ENCODE data around the gene RAPGEF1.
"Not testable (repeated sequence)": the region's sequence is repeated elsewhere in the genome, so short reads cannot be mapped to it uniquely, and the experiment has no call there.

Gene RAPGEF1

DNA sequence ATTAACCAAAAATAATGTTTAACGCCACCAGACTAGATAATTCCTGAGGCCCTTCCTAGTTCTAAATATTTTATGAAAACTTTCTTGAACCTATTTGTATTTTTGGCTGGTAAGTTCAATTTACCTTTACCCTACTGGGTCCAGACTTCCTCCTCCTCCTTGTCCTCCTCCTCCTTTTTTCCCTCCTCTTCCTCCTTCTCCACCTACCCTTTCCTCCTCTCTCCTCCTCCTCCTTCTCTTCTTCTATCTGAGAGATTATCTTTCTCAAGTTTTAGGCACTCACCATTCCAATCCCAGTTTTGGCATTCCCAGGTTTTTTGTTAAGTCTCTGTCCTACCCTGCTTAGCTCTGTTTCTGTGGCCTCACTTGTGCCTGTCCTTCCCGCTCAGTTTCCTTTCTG, 24.7 kb upstream of the RAPGEF1 start:
- ChIA-PET POLR2A (no interaction called here), CTCF (interaction anchor here (1.1 to 18.0 kb wide), 5 partner anchors 8 to 501 kb away, joined by 4 to 370 read pairs (median 331); no protein-coding TSS in a partner anchor)
- TF ChIP-seq, protein P1, sequence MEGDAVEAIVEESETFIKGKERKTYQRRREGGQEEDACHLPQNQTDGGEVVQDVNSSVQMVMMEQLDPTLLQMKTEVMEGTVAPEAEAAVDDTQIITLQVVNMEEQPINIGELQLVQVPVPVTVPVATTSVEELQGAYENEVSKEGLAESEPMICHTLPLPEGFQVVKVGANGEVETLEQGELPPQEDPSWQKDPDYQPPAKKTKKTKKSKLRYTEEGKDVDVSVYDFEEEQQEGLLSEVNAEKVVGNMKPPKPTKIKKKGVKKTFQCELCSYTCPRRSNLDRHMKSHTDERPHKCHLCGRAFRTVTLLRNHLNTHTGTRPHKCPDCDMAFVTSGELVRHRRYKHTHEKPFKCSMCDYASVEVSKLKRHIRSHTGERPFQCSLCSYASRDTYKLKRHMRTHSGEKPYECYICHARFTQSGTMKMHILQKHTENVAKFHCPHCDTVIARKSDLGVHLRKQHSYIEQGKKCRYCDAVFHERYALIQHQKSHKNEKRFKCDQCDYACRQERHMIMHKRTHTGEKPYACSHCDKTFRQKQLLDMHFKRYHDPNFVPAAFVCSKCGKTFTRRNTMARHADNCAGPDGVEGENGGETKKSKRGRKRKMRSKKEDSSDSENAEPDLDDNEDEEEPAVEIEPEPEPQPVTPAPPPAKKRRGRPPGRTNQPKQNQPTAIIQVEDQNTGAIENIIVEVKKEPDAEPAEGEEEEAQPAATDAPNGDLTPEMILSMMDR (IDR thresholded peaks at IDR 0.05; ENCODE audit: insufficient read depth, low read length, missing control alignments): no peak
- no peak for DNase-seq (ENCODE audit: low read depth, low spot score)
- H3K4me3 ChIP-seq (ENCODE audit: low read depth, low read length): no peak overlapping the region

DNA sequence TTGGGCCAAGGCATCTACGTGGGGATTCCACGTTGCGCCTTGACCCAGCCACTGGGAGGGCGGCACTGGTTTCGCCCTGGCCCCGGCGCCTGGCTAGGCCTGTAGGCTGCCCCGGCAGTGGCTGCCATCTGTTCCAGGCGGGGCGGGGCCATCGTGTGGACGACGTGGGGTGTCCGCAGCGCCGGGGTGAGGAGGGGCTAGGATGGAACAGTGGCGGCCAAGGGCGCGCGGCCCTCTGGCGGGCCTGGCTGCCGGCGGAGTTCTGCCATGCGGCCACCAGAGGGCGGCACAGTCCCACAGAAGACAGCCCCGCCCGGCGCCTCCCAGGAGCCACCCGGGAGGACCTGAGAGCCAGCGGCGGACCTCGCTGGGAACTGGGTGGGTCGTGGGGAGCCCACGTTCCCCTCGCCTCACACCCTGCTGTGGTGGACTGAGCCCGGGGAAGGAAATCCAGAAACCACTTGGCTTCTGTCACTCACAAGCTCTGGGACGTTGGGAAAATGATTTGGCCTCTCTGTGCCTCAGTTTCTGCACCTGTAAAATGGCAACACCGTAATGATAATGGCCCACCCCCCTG, 22.6 kb upstream of the RAPGEF1 start:
- CTCF ChIA-PET: interaction anchor here (0.6 to 18.0 kb wide), 31 partner anchors 8 to 583 kb away, joined by 3 to 370 read pairs (median 4); no protein-coding TSS in a partner anchor
- no peak for DNase-seq (ENCODE audit: low read depth, low spot score)
- TF ChIP-seq, protein P1 (IDR thresholded peaks at IDR 0.05; ENCODE audit: insufficient read depth, low read length, missing control alignments): peak; percentile 90
- POLR2A ChIA-PET: no interaction called here
- no peak overlapping the region for H3K4me3 ChIP-seq (ENCODE audit: low read depth, low read length)

DNA sequence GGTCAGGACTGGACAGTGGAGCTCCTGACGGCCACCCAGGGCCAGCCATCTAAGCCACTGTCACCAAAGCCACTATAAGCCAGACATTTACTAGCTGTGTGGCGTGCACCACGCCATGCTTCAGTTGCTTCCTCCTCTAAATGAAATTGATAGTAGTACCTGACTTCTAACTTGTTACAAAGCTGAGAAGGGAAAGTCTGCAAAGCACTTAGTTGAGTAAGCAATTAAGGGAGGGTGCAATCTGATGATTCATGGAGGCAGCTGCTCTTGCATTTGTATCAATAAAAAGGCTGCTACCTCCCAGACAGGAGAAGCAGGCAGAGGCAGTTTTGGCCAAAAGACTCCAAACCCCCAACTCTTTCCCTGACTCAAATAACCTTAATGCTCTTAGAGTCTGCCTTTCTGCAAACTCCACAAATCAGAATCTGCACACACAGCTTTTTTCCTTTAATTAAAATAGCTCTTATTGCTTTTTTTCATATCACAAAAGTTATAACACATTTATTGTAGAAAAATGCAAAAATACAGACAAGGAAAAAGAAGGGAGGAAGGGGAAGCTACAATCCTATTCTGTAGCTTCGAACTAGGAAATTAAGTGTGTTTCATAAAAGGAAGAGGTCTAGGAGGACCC, 19.3 kb upstream of the RAPGEF1 start:
- no peak for DNase-seq (ENCODE audit: low read depth, low spot score)
- ChIA-PET CTCF (interaction anchor here (0.8 to 18.0 kb wide), 13 partner anchors 9 to 816 kb away, joined by 3 to 370 read pairs (median 4); partner anchors contain the start of genes NTNG2 and RAPGEF1), POLR2A (no interaction called here)
- H3K4me3 ChIP-seq (ENCODE audit: low read depth, low read length): no peak overlapping the region
- TF ChIP-seq, protein P1 (IDR thresholded peaks at IDR 0.05; ENCODE audit: insufficient read depth, low read length, missing control alignments): no peak

DNA sequence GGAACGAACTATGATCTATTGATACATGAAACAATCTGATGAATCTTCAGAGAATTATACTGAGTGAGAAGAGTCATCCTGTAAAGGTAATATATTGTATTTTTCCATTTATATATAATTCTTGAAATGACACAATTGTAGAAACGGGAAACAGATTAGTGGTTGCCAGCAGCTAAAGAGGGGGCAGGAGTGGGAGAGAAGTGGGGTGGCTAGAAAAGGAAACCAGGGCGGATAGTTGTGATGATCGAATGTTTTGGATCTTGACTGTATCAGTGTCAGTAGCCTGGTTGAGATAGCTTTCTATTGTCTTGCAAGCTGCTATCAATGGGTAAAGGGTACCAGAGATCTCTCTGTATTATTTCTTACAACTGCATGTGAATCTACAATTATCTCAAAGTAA, 17.7 kb upstream of the RAPGEF1 start:
- ChIA-PET POLR2A (interaction anchor here (0.6 kb wide), 1 partner anchor 32 kb away, joined by 3 read pairs; no protein-coding TSS in a partner anchor), CTCF (interaction anchor here (0.6 to 18.0 kb wide), 10 partner anchors 8 to 508 kb away, joined by 3 to 370 read pairs (median 8); partner anchors contain the start of gene RAPGEF1)

DNA sequence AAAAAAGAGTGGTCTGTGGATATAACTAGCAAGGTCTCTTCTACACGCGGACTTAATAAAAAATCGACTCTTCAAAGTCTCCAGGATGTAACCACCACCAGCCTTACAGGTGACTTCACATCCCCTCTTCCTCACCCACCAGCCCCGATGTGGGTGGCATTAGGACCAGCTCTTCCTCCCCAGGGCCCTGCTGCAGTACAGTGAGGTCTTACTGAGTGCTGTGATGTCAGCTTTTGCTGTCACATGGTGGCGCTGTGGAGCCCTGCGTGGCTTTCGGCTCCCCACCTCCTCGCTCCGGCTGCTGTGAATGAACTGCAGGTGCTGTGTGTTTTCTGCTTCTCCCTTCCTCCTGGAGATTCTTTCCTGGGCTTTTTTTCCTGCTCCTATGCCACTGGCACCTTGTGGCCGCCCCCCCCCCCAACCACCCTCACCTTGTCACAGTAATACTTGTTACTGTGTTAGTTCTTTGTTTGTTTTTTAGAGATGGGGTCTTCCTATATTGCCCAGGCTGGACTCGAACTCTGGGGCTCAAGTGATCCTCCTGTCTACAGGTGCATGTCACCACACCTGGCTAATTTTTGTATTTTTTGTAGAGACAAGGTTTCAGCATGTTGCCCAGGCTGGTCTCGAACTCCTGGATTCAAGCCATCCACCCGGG, 15.8 kb upstream of the RAPGEF1 start:
- ChIA-PET CTCF (interaction anchor here (1.1 to 18.0 kb wide), 8 partner anchors 10 to 510 kb away, joined by 3 to 370 read pairs (median 74); partner anchors contain the start of gene RAPGEF1), POLR2A (no interaction called here)
- H3K4me3 ChIP-seq (ENCODE audit: low read depth, low read length): no peak overlapping the region
- DNase-seq (ENCODE audit: low read depth, low spot score): no peak
- TF ChIP-seq, protein P1 (IDR thresholded peaks at IDR 0.05; ENCODE audit: insufficient read depth, low read length, missing control alignments): peak; percentile 96

More for the DNA sequence above, 17.7 kb upstream of the RAPGEF1 start:
- no peak overlapping the region for H3K4me3 ChIP-seq (ENCODE audit: low read depth, low read length)
- TF ChIP-seq, protein P1 (IDR thresholded peaks at IDR 0.05; ENCODE audit: insufficient read depth, low read length, missing control alignments): no peak
- DNase-seq (ENCODE audit: low read depth, low spot score): no peak

DNA sequence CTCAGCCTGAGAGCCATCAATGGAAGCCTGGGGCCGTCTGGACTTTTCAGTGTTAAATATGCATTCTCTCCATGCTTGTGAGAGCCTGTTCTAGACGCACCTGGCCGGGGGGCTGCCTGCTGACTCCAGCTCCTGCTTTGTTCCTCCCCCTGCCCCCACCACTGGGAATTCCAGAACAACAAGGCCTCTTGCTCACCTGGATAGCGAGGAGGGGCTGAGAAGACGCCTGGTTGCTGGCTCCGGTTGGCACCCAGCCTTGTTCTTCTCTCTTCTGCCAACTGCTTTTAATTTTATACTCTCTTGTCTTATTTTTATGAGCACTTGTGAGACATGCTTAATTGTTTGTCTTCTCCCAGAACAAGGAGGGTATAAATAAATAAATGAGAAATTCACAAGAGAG, 15.0 kb upstream of the RAPGEF1 start:
- no peak for DNase-seq (ENCODE audit: low read depth, low spot score)
- TF ChIP-seq, protein P1 (IDR thresholded peaks at IDR 0.05; ENCODE audit: insufficient read depth, low read length, missing control alignments): no peak
- CTCF ChIA-PET: interaction anchor here (1.0 to 18.0 kb wide), 6 partner anchors 8 to 511 kb away, joined by 3 to 370 read pairs (median 235); partner anchors contain the start of gene RAPGEF1
- POLR2A ChIA-PET: no interaction called here
- H3K4me3 ChIP-seq (ENCODE audit: low read depth, low read length): no peak overlapping the region

DNA sequence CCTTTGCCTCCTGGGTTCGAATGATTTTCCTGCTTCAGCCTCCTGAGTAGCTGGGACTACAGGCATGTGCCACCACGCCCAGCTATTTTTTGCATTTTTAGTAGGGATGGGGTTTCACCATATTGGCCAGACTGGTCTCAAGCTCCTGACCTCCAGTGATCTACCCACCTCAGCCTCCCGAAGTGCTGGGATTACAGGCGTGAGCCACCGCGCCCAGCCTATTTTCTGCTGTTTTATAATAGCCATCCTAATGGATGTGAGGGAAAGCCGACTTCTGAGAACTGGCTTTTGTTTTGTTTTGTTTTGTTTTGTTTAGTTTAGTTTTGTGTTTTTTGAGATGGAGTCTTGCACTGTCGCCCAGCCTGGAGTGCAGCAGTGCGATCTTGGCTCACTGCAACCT, 13.9 kb upstream of the RAPGEF1 start:
- H3K4me3 ChIP-seq (ENCODE audit: low read depth, low read length); POLR2A ChIA-PET; DNase-seq (ENCODE audit: low read depth, low spot score): not testable (repeated sequence)
- CTCF ChIA-PET: interaction anchor here (1.5 to 18.0 kb wide), 5 partner anchors 12 to 512 kb away, joined by 3 to 370 read pairs (median 331); partner anchors contain the start of gene RAPGEF1
